Measurements from ENCODE around the gene PHRF1. TPM values are rescaled to one million over a fixed set of nuclear protein-coding genes. Genes with fewer than 3 reads are reported as not detected.
A peak's percentile ranks its signal among the peaks of the same experiment; 100 is the strongest.

Gene PHRF1
- total RNA-seq, 1 experiment from 2014 or later: 48.9 TPM

GRCh38 chr11:555227-555779, 21.0 kb upstream of the PHRF1 start:
- Mint-ChIP-seq H3K9me3 (no peaks in the 10 kb centered on the region; a peak in 2 of 5 replicates), H3K36me3 (ENCODE audit: insufficient read depth in 1 of 3, low read depth in 3 of 3) (peaks cover 0 to 2% (median 0%) of the 10 kb centered on the region in 3 experiments; a peak in 4 of 7 replicates), H3K4me3 (peak overlapping the region; percentile 58 to 73), H3K4me1 (peaks cover 7 to 17% of the 10 kb centered on the region in 2 experiments), H3K27me3 (ENCODE audit: low read depth) (peaks cover 34% of the 10 kb centered on the region), H3K27ac (no peak overlapping the region)
- Histone ChIP-seq H3K56ac (ENCODE audit: insufficient read length, low read depth, low read length) (no peak overlapping the region), H4K20me1 (ENCODE audit: control insufficient read depth, insufficient read depth, insufficient read length) (no peaks in the 10 kb centered on the region), H4K91ac (ENCODE audit: insufficient read length, low read depth, low read length) (no peak overlapping the region), H2BK12ac (ENCODE audit: insufficient read length, low read depth, low read length) (no peak overlapping the region), H2BK15ac (ENCODE audit: low read depth, low read length) (no peak overlapping the region), H3T11ph (ENCODE audit: low read length) (no peak overlapping the region), H3K23me2 (ENCODE audit: insufficient read length, low read depth, low read length, poor library complexity, severe bottlenecking) (peaks cover 7% of the 10 kb centered on the region), H2AK5ac (ENCODE audit: insufficient read length, low read length) (no peak overlapping the region), H3K9ac (ENCODE audit: extremely low read depth, insufficient read length, low read length) (no peak overlapping the region), H2BK5ac (ENCODE audit: insufficient read length, low read length) (no peak overlapping the region), H3K27ac (ENCODE audit: insufficient read length, low read depth, low read length) (no peak overlapping the region), H2BK20ac (ENCODE audit: low read depth, low read length, poor library complexity, severe bottlenecking) (no peak overlapping the region), H3K14ac (ENCODE audit: insufficient read depth, low read length) (no peak overlapping the region; the same call in 1 of the 2 replicates), H4K8ac (replicated peaks; ENCODE audit: insufficient read length, low read depth, low read length) (no peak overlapping the region), H4K5ac (ENCODE audit: insufficient read length, low read depth, low read length) (no peak overlapping the region), H2AFZ (ENCODE audit: low read length) (no peak overlapping the region), H3K79me2 (ENCODE audit: insufficient read depth, low read length) (no peaks in the 10 kb centered on the region), H3K79me1 (ENCODE audit: insufficient read depth, low read depth, low read length, poor library complexity, severe bottlenecking) (no peaks in the 10 kb centered on the region), H3K4me1 (ENCODE audit: insufficient read depth, low read length) (no peaks in the 10 kb centered on the region), H3K9me3 (ENCODE audit: control insufficient read depth, low read depth, low read length) (no peaks in the 10 kb centered on the region), H3K4ac (ENCODE audit: low read depth, low read length) (no peak overlapping the region), H3K18ac (ENCODE audit: insufficient read length, low read depth, low read length) (no peak overlapping the region), H2BK120ac (ENCODE audit: low read depth, low read length, poor library complexity, severe bottlenecking) (no peak overlapping the region), H3K4me2 (ENCODE audit: insufficient read depth, insufficient read length, low read length) (peak overlapping the region; percentile 37), H3K23ac (ENCODE audit: insufficient read length, low read depth, low read length) (no peak overlapping the region), H3K27me3 (ENCODE audit: insufficient read depth, low read length) (peaks cover 5% of the 10 kb centered on the region; the same call in 1 of the 2 replicates)
- no CpG with 5 or more reads among the region's 57 CpGs for WGBS (ENCODE audit: extremely low coverage, insufficient read length, low lambda C conversion rate)
- DNase-seq: no peak
- no peak for TF ChIP-seq CTCF (conservative IDR thresholded peaks at IDR 0.05)
